ENCODE data around the gene TSPAN16.

- no peak for TF ChIP-seq CTCF (IDR thresholded peaks at IDR 0.05)
- TF ChIP-seq POLR2A (IDR thresholded peaks at IDR 0.05), result no peak
- no peak for TF ChIP-seq POLR2AphosphoS5 (IDR thresholded peaks at IDR 0.05)
Observed at GRCh38 chr19:11279505-11280236, 16.3 kb upstream of the TSPAN16 start.

All from breast epithelium (tissue), 3 donors.